Occipital lobe (tissue), 2 donors: ENCODE measurements around the gene STRADB. TPM values are rescaled to one million over a fixed set of nuclear protein-coding genes. Genes with fewer than 3 reads are reported as not detected.
"Not testable (repeated sequence)": the region's sequence is repeated elsewhere in the genome, so short reads cannot be mapped to it uniquely, and the experiment has no call there.

Source experiments
- DNase-seq: peaks from one replicate; lab custom pipeline; 2025; lab: John Stamatoyannopoulos, UW
- total RNA-seq: library from RNA; depleted of rRNA; stranded (reverse); fragments of >200 nt; gene quantifications from one replicate; pipeline ENCODE4 v1.2.3, GENCODE V29; 2014

Gene STRADB
- total RNA-seq, 1 donor from 2014 or later = 106 TPM

DNA sequence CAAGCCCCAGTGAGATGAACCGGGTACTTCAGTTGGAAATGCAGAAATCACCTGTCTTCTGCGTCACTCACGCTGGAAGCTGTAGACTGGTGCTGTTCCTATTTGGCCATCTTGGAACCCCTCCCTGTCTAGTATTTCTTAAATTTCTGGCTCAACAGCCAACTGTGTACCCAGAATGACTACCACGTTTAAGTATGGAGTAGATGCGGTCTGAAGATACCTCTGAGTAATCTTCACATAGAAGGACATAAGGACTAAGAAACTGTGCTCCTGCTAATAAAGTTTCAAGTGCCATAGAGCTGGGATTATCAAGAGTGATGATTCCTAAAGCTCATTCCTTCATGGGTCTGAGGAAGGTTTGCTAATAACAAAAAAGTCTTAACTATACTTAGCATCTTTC lies 20.7 kb upstream of the STRADB start:
- DNase-seq = no peak

DNA sequence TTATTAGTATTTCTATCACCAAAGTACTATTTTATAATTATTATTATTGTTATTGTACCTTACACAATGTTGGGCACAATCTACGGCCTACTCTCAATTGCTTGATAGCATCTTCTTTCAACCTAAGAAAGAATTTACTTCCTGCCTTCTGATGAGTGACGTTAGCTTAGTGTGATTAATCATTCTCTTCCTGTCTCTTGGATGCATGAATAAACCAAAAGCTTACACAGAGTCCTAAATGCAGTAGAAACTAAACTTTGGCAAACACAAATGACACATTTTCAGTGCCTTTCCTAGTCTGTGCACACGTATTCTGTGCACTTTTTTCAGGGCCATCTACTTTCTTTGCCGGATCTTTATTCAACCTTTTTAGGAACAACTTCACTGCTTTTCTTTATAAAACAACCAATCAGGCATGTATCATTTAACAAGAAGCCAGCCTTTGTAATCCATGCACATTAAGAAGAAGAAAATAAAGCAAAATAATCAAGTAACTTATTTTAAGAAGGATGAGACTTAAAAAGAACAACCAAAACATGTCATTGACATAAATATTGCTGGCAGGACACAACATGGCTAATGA lies 19.4 kb upstream of the STRADB start:
- no peak for DNase-seq

- no peak for DNase-seq
Observed at GRCh38 chr2:201432621-201433393, 18.7 kb upstream of the STRADB start.

GRCh38 chr2:201433394-201433995 lies 18.0 kb upstream of the STRADB start:
- DNase-seq = no peak

- no peak for DNase-seq
Observed at GRCh38 chr2:201436141-201436540, 15.4 kb upstream of the STRADB start.

DNA sequence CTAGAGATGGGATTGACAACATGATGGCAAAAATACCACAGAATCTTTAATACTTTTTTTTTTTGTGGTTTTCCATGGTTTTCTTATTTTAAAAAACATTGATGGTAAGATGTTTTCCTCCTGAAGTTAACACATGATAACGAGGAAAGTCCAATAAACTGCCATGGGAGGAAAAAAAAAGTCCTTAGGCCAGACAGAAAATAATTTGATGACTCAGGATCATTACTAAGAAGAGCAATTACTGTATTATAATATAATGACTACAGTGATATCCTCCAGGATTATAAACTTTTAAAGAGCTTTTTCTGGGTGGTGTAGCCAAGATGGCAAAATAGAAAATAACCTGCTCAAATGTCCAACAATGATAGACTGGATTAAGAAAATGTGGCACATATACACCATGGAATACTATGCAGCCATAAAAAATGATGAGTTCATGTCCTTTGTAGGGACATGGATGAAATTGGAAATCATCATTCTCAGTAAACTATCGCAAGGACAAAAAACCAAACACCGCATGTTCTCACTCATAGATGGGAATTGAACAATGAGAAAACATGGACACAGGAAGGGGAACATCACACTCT lies 12.1 kb upstream of the STRADB start:
- not testable (repeated sequence) for DNase-seq

GRCh38 chr2:201440182-201440581 lies 11.4 kb upstream of the STRADB start:
- DNase-seq = no peak

DNA sequence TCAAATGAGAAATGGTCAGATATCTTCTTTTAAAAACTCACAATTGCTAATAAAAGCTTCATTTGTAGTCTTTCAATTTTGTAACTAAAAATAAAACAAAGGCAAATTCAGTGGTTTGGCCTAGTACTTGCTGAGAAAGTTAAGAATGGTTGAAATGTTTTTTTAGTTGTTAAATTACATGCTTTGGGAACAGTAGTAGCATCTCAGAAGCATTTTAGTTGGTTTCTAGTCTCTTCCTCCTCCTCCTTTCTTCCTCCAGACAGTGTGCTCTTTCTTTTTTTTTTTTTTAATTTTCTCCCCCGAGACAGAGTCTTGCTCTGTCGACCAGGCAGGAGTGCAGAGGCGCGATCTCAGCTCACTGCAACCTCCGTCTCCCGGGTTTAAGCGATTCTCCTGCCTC lies 10.1 kb upstream of the STRADB start:
- DNase-seq = no peak

DNA sequence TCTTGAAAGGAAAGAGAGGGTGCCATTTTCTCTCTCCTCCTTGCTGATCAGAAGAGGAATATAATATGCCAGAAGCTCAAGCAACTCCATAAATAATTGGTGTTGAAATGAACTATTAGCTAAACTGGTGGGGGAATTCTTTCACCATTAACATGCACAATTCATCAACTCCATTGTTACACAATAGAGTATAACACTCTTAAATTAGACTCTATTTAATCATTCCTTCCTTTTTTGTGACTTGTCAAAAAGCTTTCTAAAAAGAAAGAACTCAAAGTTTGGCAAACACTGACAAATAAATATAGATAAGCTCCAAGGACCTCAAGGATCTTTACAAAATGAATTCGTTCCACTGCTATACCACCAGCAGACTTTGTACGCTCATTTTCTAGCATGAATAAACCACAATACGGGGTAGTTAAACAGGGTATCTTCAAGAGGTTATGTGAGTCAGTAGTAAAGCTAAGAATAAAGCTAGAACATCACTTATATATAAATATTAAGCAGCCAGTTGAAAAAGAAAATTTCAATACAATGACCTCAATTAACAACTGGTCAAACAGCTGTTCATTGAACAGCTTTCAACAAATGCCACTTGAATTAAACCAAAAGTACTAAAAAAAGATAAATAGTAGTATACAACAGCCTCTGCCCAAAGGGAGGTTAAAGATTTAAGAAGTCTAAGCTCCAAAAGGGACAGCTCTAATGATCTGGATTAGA lies 6.6 kb upstream of the STRADB start:
- DNase-seq = no peak

DNA sequence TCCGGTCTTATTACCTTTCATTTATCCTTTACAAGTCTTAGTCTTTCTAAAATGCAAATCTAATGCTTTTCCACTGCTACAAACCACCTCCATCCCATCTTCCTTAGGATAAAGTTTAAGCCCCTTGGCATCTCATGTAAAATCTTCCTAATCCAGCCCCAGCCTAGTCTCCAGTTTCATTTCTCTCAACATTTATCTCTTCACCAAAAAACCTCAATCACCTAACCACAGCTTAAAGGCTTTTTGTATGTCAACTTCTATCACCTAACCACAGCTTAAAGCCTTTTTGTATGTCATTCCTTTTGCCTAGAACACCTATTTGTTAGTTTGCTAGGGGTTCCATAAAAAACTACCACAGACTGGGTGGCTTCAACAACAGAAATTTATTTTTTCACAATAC lies 4.5 kb upstream of the STRADB start:
- DNase-seq = no peak

DNA sequence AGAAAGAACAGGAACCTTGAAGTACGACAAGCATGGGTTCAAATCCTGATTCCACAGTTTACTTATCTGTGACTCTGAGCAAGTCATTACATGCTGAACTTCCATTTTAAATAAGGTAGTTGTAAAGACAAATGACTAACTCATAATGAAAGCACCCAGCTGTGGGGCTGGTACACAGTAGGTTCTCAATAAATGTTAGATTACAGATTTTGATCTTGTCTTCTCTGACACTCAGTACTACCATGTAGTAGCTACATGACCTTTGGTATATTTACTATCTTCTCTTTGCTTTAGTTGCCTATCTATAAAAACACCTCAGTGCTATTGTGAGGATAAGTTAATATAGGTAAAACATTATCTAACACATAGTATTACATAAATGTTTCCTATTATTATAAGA lies 3.5 kb upstream of the STRADB start:
- no peak for DNase-seq

- DNase-seq = no peak
Observed at GRCh38 chr2:201448701-201449100, 2.8 kb upstream of the STRADB start.

DNA sequence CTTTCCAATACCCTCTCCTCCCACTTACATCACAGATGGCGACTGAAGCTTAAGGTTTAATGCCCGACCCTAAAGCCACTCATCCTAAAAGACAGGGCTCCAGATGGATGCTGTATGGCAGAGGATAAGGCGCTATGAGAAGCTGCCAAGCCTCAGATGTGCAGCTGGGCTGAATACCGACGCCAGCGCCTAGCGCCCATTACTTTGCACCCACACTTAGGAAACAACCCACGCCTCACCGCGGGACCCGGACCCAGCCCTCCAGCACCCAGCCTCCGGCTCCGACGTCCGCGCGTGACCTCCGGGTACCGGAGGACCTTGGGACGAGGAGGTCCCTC lies 617 bp upstream of the STRADB start:
- peak; percentile 58 for DNase-seq

DNA sequence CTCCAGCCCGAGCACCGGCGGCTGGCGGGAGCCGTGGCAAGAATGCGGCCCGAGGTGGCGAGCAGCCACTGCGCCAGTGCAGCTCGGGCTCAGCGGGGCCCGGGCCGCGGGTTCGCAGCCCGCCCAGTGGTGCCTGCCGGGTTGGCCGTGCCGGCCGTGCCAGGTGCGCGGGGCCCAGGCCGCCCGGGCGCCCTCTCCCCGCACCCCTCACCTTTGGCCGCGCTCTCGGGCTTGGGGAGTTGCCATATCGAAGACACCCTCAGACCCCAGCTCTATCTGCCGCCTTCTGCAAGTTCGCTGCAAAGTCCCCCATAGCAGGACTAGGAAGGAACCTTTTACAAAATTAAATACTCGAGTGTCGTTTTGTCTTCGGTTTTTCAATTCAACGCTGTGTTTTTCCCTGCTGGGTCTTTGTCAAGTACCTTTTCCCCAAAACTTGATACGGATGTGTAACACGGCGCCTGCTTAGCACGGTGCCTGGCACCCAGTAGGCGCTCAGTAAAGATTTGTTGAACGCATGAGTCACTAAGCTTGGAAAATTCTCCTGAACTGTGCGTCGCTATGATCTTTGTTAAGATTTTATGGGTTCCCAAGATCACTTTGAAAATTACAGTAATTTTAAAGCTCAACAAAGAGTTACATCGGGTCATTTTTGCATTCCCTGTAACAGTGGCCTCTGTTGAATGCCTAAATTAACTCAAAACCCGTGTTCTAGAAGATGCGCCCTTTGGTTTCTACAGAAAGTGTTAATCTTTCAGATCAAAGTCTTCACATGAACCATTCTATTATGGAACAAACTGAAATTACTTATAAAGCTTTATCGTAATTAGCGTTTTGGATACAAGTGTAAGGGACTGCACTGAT lies 750 bp downstream of the STRADB start:
- no peak for DNase-seq

GRCh38 chr2:201452922-201453643 lies 1.5 kb downstream of the STRADB start:
- no peak for DNase-seq

- no peak for DNase-seq
Observed at GRCh38 chr2:201458381-201458780, 6.8 kb downstream of the STRADB start.

GRCh38 chr2:201460532-201460931 lies 9.0 kb downstream of the STRADB start:
- DNase-seq = no peak

DNA sequence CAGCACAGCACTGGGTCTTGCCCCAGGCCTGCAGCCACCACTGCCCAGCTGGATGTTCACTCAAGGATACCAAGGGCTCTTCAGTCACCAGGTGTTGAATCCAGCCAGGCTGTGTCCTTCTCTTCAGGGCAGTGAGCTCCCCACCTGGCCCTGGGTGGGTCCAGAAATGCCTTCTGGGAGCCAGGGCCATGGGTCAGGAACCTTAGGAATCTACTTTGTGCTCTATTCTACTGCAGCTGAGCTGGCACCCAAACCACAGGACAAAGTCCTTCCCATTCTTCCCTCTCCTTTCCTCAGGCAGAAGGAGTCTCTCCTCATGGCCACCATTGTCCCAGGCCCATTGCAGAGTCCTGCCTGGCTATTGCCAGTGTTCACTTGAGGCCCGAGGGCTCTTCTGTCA lies 13.0 kb downstream of the STRADB start:
- no peak for DNase-seq

DNA sequence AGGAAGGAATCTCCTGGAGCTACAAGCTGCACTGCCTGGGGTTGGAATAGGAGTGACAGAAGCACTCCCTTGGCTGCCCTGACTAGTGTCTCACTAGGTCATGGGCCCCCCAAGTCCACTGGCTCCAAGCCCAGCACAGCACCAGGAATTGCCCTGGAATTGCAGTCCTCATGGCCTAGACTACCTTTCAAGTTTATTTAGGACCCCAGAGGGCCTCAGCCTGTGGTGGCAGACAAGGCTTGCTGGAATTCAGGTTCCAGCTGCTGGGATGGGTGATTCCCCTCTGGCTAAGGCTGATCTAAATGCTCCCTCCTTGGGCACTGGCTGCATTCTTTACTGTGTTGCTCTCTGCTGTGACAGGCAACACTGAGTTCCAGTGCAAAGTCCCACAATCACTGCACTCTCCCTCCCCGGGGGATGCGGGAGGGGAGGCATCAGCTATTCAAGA lies 14.0 kb downstream of the STRADB start:
- DNase-seq = no peak

DNA sequence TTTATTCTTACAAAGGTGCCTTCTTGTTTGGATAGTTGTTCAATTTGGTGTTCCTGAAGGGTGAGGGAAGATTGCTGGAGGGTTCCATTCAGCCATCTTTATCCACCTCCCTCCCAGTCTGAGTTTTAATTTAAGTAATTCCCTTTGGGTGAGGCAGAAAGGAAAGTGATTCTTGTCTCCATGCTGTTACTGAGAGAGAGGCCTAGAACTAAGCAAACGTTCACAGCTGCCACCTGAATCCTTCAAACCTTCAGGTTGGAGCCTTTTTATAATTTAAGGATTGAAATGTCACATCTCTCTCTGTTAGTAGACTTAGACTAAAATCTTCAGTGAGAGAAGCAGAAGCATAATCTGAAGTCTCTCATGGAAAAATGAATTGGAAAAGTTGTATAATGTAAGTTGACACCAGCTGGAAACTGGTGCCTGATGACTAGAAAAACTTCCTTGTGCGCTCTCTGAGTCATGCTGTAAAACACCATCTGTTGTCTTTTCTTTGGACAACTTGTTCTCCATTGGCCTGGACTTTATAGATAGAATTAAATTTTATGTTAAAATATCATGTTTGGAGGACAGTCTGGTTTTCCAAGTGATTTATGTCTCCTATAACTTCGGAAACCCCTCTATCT lies 14.6 kb downstream of the STRADB start:
- no peak for DNase-seq
